K562 (cell line): ENCODE measurements around the gene CIB1. TPM values are rescaled to one million over a fixed set of nuclear protein-coding genes. Genes with fewer than 3 reads are reported as not detected.

Source experiments
- BCOR ChIP-seq: fragments of 450-650 bp; IDR thresholded peaks from 2 replicates; pipeline ENCODE4 v1.6.1; 2016
- CREM ChIP-seq: IDR thresholded peaks from 2 replicates; pipeline ENCODE4 v1.6.1; 2014; ENCODE audit warnings: antibody characterized with exemption, low read depth
- DACH1 ChIP-seq: fragments of 450-650 bp; IDR thresholded peaks from 2 replicates; pipeline ENCODE4 v1.6.1; 2018; ENCODE audit not compliant: partially characterized antibody
- DMBX1 ChIP-seq: fragments of 250-450 bp; sonication (Bioruptor Pico); IDR thresholded peaks from 2 replicates; pipeline ENCODE4 v1.8.0; 2022; ENCODE audit warnings: inconsistent platforms, mild to moderate bottlenecking, moderate library complexity, borderline replicate concordance
- ELF4 ChIP-seq: fragments of 450-650 bp; formaldehyde crosslinking; IDR thresholded peaks from 2 replicates; pipeline ENCODE4 v1.4.0; 2022; ENCODE audit warnings: missing genetic modification characterization
- FOS ChIP-seq: IDR thresholded peaks from 3 replicates; pipeline ENCODE4 v1.6.1; 2011; ENCODE audit not compliant: insufficient read length; ENCODE audit errors: extremely low read depth
- FOXK1 ChIP-seq: sonication (generic); formaldehyde crosslinking; IDR thresholded peaks from 2 replicates; pipeline ENCODE4 v1.8.0; 2022; ENCODE audit warnings: missing genetic modification reagents, mild to moderate bottlenecking, borderline replicate concordance
- HEY1 ChIP-seq: fragments of 250-450 bp; sonication (Bioruptor Pico); IDR thresholded peaks from 2 replicates; pipeline ENCODE4 v1.5.0; 2020; ENCODE audit warnings: mild to moderate bottlenecking, moderate library complexity, borderline replicate concordance
- ILK ChIP-seq: fragments of 450-650 bp; IDR thresholded peaks from 2 replicates; pipeline ENCODE4 v1.6.1; 2016; ENCODE audit warnings: missing genetic modification characterization, low read depth, mild to moderate bottlenecking, missing compliant biosample characterization, moderate library complexity, borderline replicate concordance
- MCM7 ChIP-seq, 2 experiments: fragments of 450-650 bp; IDR thresholded peaks; 2 replicates each; pipeline ENCODE4 v1.6.1; 2016 to 2018
- NBN ChIP-seq: fragments of 450-650 bp; IDR thresholded peaks from 2 replicates; pipeline ENCODE4 v1.6.1; 2016; ENCODE audit warnings: low read depth, mild to moderate bottlenecking
- NFATC3 ChIP-seq: fragments of 450-650 bp; IDR thresholded peaks from 2 replicates; pipeline ENCODE4 v1.6.1; 2017; ENCODE audit warnings: mild to moderate bottlenecking
- RFX7 ChIP-seq: fragments of 250-450 bp; sonication (Bioruptor Pico); IDR thresholded peaks from 2 replicates; pipeline ENCODE4 v1.5.1; 2021; ENCODE audit warnings: mild to moderate bottlenecking
- SRF ChIP-seq, 2 experiments: fragments of 250-450, 450-650 bp in 1 of 2; sonication (Bioruptor Pico) in 1 of 2; sonication (generic) in 1 of 2; formaldehyde crosslinking; IDR thresholded peaks; 2 replicates each; pipeline versions ENCODE4 v1.5.0 to v1.5.1; 2020 to 2022; ENCODE audit warnings: mild to moderate bottlenecking in 1 of 2, missing genetic modification reagents in 1 of 2
- TAF15 ChIP-seq: fragments of 200-400 bp; formaldehyde crosslinking; IDR thresholded peaks from 2 replicates; pipeline ENCODE4 v1.6.1; 2017; ENCODE audit warnings: mild to moderate bottlenecking, low read depth, low read length, moderate library complexity
- TCF7L2 ChIP-seq: fragments of 150-350 bp; IDR thresholded peaks from 2 replicates; pipeline ENCODE4 v1.6.1; 2016; ENCODE audit warnings: low read depth, mild to moderate bottlenecking, low read length, moderate library complexity
- ZNF584 ChIP-seq: fragments of 200-800 bp; sonication (Bioruptor generic); IDR thresholded peaks from 2 replicates; pipeline ENCODE4 v1.6.1; 2016; ENCODE audit warnings: low read depth, mild to moderate bottlenecking, missing genetic modification characterization, missing compliant biosample characterization
- ZNF76 ChIP-seq: fragments of 250-450 bp; sonication (Bioruptor Pico); IDR thresholded peaks from 2 replicates; pipeline ENCODE4 v1.4.0; 2020; ENCODE audit warnings: mild to moderate bottlenecking, moderate library complexity, borderline replicate concordance
- polyA plus RNA-seq, 8 experiments: library from polyadenylated mRNA; depleted of rRNA in 4 of 8; stranded (reverse) in 5 of 8; unstranded in 3 of 8; fragments of >200 nt; fragmentation: Nextera tagmentation in 2 of 8; fragmentation: Illumina TruSeq in 1 of 8; extraction: Ambion mirVana in 2 of 8; extraction: Trizol in 1 of 8; gene quantifications; 2 replicates each; pipeline versions ENCODE4 v1.2.1 to v1.2.3, GENCODE V29; 2011 to 2014; ENCODE audit warnings: inconsistent platforms in 1 of 8, missing spikeins in 1 of 8
- total RNA-seq, 7 experiments: library from RNA; depleted of rRNA in 6 of 7; stranded (reverse); fragments of >200 nt in 6 of 7; fragmentation: Illumina TruSeq in 2 of 7; extraction: Trizol in 2 of 7; gene quantifications; 2 replicates each; pipeline versions ENCODE4 v1.2.1 to v1.2.3, GENCODE V29; 2011 to 2021; ENCODE audit warnings: low replicate concordance in 1 of 7
- TF ChIP-seq, protein P1 (sequence below): sonication (generic); formaldehyde crosslinking; IDR thresholded peaks from 2 replicates; pipeline ENCODE4 v1.5.0; 2020; ENCODE audit warnings: missing genetic modification reagents
- TF ChIP-seq, protein P2 (sequence below): fragments of 250-450 bp; sonication (Bioruptor Pico); IDR thresholded peaks from 2 replicates; pipeline ENCODE4 v1.9.0; 2021; ENCODE audit warnings: mild to moderate bottlenecking, inconsistent platforms
- TF ChIP-seq, protein P3 (sequence below): fragments of 450-650 bp; formaldehyde crosslinking; IDR thresholded peaks from 2 replicates; pipeline ENCODE4 v1.4.0; 2020; ENCODE audit warnings: mild to moderate bottlenecking, mixed read lengths
- TF ChIP-seq, protein P4 (sequence below): fragments of 250-450 bp; sonication (Bioruptor Pico); IDR thresholded peaks from 2 replicates; pipeline ENCODE4 v1.8.0; 2021; ENCODE audit warnings: moderate library complexity, mild to moderate bottlenecking, inconsistent platforms

CIB1 gene
- total and polyA plus RNA-seq, 9 of the 15 experiments (the other 6 are each of a cell fraction or from before 2014, with no cell fraction given): 14.9 to 136 (median 64.5) TPM

DNA sequence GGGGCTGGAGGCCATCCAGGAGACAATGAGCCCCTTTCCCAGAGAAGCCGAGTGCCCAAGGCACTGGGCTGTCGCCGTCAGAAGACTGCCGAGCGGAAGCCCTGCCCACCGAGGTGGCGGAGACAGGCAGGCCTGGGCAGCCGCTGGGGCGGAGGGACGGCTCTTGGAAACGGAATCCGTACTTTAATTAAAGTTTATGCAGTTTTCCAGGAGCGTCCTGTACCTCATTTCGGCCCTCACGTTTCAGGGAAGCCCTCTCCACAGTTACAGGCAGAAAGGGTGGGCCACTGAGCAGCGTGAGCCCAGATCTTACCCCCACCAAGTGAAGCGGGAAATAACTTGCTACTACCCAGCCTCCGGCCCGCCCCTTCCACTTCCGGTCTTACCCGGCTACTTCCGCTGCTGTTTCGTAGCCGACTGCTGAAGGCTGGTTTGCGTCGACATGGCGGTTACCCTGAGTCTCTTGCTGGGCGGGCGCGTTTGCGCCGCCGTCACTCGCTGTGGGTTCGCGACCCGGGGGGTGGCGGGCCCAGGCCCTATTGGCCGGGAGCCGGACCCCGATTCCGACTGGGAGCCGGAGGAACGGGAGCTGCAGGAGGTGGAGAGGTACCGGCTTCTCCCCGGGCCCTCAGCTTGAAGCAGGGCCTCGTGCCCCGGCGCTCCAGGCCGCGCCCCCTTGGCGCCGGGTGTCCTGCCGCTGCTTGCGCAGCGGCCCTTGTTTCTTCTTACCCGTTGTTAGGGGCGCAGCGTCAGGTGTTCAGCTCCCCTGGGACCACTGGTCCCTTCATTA is 31.7 kb upstream of the CIB1 start, which contains the start of gene NGRN (continued):
- TF ChIP-seq, protein P1, sequence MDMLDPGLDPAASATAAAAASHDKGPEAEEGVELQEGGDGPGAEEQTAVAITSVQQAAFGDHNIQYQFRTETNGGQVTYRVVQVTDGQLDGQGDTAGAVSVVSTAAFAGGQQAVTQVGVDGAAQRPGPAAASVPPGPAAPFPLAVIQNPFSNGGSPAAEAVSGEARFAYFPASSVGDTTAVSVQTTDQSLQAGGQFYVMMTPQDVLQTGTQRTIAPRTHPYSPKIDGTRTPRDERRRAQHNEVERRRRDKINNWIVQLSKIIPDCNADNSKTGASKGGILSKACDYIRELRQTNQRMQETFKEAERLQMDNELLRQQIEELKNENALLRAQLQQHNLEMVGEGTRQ (CRISPR knock-in tag): peak; percentile 29; the same call in 1 of the 2 replicates
- TF ChIP-seq RFX7 (CRISPR knock-in tag) (no peak), DMBX1 (no peak), FOS (no peak), TCF7L2 (no peak), MCM7 (IDR thresholded peaks at IDR 0.05) (no peak), ILK (no peak), HEY1 (no peak), SRF (CRISPR knock-in tag; IDR thresholded peaks at IDR 0.05) (no peak), ZNF584 (CRISPR knock-in tag) (no peak), CREM (peak; percentile 78), BCOR (0 out of 2 replicates have a peak, but pooled peaks have one; percentile 30), DACH1 (no peak), NBN (no peak; the same call in 1 of the 2 replicates), TAF15 (no peak), FOXK1 (CRISPR knock-in tag) (no peak; the same call in 1 of the 2 replicates), NFATC3 (no peak), ZNF76 (peak; percentile 34; the same call in 1 of the 2 replicates), ELF4 (CRISPR knock-in tag) (0 out of 2 replicates have a peak, but pooled peaks have one; percentile 12)
- TF ChIP-seq, protein P2, sequence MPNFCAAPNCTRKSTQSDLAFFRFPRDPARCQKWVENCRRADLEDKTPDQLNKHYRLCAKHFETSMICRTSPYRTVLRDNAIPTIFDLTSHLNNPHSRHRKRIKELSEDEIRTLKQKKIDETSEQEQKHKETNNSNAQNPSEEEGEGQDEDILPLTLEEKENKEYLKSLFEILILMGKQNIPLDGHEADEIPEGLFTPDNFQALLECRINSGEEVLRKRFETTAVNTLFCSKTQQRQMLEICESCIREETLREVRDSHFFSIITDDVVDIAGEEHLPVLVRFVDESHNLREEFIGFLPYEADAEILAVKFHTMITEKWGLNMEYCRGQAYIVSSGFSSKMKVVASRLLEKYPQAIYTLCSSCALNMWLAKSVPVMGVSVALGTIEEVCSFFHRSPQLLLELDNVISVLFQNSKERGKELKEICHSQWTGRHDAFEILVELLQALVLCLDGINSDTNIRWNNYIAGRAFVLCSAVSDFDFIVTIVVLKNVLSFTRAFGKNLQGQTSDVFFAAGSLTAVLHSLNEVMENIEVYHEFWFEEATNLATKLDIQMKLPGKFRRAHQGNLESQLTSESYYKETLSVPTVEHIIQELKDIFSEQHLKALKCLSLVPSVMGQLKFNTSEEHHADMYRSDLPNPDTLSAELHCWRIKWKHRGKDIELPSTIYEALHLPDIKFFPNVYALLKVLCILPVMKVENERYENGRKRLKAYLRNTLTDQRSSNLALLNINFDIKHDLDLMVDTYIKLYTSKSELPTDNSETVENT (CRISPR knock-in tag): peak; percentile 68
- TF ChIP-seq, protein P3, sequence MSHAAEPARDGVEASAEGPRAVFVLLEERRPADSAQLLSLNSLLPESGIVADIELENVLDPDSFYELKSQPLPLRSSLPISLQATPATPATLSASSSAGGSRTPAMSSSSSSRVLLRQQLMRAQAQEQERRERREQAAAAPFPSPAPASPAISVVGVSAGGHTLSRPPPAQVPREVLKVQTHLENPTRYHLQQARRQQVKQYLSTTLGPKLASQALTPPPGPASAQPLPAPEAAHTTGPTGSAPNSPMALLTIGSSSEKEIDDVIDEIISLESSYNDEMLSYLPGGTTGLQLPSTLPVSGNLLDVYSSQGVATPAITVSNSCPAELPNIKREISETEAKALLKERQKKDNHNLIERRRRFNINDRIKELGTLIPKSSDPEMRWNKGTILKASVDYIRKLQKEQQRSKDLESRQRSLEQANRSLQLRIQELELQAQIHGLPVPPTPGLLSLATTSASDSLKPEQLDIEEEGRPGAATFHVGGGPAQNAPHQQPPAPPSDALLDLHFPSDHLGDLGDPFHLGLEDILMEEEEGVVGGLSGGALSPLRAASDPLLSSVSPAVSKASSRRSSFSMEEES (CRISPR knock-in tag): no peak
- TF ChIP-seq, protein P4, sequence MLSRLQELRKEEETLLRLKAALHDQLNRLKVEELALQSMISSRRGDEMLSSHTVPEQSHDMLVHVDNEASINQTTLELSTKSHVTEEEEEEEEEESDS (CRISPR knock-in tag): no peak
